Left ventricle myocardium inferior (tissue), 1 donor: ENCODE measurements around the gene SLC44A2. TPM values are rescaled to one million over a fixed set of nuclear protein-coding genes. Genes with fewer than 3 reads are reported as not detected.

ENCODE experiments used
- DNase-seq: peaks from one replicate; pipeline ENCODE4 v3.0.0-alpha.2; 2020
- H3K27ac ChIP-seq: fragments of 200-600 bp; replicated peaks from 2 replicates; pipeline ENCODE4 v1.8.0; 2021
- H3K27me3 ChIP-seq: fragments of 200-600 bp; 2 replicates; pipeline ENCODE4 v1.8.0; 2021; ENCODE audit warnings: low read depth
- H3K36me3 ChIP-seq: fragments of 200-600 bp; 2 replicates; pipeline ENCODE4 v1.8.0; 2021
- H3K4me1 ChIP-seq: fragments of 200-600 bp; 2 replicates; pipeline ENCODE4 v1.8.0; 2021
- H3K4me3 ChIP-seq: fragments of 200-600 bp; 2 replicates; pipeline ENCODE4 v1.8.0; 2021; ENCODE audit warnings: mild to moderate bottlenecking, moderate library complexity
- H3K9me3 ChIP-seq: fragments of 200-600 bp; replicated peaks from 2 replicates; pipeline ENCODE4 v1.8.0; 2021
- intact Hi-C: fragments of 100-400 bp; cut with micrococcal nuclease; formaldehyde crosslinking; loops from one replicate; pipeline ENCODE4 v1.11.0; 2022
- total RNA-seq: library from RNA; stranded (reverse); fragmentation: NEBNext Ultra II Directional; extraction: Animal tissue kit (Norgen Biotek cat#: 25700); gene quantifications from one replicate; pipeline ENCODE4 v1.2.1, GENCODE V29; 2021
- TF ChIP-seq, protein P1 (sequence below): fragments of 200-600 bp; IDR thresholded peaks from 2 replicates; pipeline ENCODE4 v1.8.0; 2021; ENCODE audit warnings: antibody characterized with exemption, mild to moderate bottlenecking, borderline replicate concordance
- donor health status: DM: no; HTN: yes; CAD: no; lungs with severe emphysema.

SLC44A2 gene
- total RNA-seq, 1 donor from 2014 or later, result 74.2 TPM

DNA sequence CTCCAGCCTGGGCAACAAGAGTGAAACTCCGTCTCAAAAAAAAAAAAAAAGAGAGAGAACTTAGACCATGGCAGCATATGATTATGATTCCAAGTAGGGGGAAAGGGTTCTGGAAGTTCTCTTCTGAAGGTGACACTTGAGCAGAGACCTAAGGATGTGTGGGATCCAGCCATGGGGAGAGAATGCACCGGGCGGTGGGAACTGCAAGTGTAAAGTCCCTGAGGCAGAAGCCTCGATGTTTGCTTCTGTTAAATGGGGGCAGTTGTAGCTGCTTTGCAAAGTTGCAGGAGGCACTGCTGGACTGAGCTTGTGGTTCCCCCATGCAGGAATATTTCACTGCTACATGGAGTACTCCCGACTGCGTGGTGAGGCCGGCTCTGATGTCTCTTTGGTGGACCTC, 9.1 kb downstream of the SLC44A2 start:
- DNase-seq, result no peak
- H3K27ac ChIP-seq, result no peak overlapping the region
- H3K27me3 ChIP-seq, result no peaks in the 10 kb centered on the region
- TF ChIP-seq, protein P1, sequence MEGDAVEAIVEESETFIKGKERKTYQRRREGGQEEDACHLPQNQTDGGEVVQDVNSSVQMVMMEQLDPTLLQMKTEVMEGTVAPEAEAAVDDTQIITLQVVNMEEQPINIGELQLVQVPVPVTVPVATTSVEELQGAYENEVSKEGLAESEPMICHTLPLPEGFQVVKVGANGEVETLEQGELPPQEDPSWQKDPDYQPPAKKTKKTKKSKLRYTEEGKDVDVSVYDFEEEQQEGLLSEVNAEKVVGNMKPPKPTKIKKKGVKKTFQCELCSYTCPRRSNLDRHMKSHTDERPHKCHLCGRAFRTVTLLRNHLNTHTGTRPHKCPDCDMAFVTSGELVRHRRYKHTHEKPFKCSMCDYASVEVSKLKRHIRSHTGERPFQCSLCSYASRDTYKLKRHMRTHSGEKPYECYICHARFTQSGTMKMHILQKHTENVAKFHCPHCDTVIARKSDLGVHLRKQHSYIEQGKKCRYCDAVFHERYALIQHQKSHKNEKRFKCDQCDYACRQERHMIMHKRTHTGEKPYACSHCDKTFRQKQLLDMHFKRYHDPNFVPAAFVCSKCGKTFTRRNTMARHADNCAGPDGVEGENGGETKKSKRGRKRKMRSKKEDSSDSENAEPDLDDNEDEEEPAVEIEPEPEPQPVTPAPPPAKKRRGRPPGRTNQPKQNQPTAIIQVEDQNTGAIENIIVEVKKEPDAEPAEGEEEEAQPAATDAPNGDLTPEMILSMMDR, result no peak
- intact Hi-C loops, result no loop called here
- peaks cover 92% of the 10 kb centered on the region for H3K36me3 ChIP-seq
- H3K4me3 ChIP-seq, result no peak overlapping the region
- no peaks in the 10 kb centered on the region for H3K9me3 ChIP-seq
- H3K4me1 ChIP-seq, result peaks cover 7% of the 10 kb centered on the region

DNA sequence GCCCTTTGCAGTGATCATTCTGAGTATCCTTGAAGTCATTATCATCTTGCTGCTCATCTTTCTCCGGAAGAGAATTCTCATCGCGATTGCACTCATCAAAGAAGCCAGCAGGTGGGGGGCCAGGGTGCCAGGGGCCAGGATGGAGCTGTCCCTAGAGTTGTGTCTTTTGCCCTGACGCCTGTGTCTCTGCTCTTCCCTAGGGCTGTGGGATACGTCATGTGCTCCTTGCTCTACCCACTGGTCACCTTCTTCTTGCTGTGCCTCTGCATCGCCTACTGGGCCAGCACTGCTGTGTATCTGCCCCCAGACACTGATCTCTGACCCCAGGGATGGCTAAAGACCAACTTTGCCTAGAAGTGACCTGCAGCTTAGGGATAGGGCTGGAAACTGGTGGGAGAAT, 9.6 kb downstream of the SLC44A2 start:
- DNase-seq, result no peak
- H3K27me3 ChIP-seq, result no peaks in the 10 kb centered on the region
- TF ChIP-seq, protein P1, result no peak
- no peak overlapping the region for H3K4me3 ChIP-seq
- H3K4me1 ChIP-seq, result peaks cover 7% of the 10 kb centered on the region
- H3K36me3 ChIP-seq, result peaks cover 90% of the 10 kb centered on the region
- H3K9me3 ChIP-seq, result no peaks in the 10 kb centered on the region
- intact Hi-C loops, result no loop called here
- no peak overlapping the region for H3K27ac ChIP-seq

DNA sequence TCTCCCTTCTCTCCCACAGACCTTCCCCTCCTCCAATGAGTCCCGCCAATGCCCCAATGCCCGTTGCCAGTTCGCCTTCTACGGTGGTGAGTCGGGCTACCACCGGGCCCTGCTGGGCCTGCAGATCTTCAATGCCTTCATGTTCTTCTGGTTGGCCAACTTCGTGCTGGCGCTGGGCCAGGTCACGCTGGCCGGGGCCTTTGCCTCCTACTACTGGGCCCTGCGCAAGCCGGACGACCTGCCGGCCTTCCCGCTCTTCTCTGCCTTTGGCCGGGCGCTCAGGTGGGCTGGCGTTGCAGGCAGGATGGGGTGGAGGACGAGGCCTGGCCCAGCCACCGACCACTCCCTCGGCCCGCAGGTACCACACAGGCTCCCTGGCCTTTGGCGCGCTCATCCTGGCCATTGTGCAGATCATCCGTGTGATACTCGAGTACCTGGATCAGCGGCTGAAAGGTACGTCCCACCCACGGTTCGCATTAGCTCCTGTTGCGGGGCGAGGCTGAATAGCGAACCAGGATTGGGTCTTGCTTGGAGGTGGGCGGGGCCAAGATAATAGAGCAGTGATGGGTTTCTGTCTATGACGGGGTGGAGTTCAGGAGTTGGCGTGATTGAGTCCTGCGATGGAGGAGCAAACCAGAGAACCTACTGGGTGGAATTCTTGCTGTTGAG, 11.1 kb downstream of the SLC44A2 start:
- H3K4me1 ChIP-seq, result peaks cover 7% of the 10 kb centered on the region
- H3K9me3 ChIP-seq, result no peaks in the 10 kb centered on the region
- no peak overlapping the region for H3K4me3 ChIP-seq
- H3K27me3 ChIP-seq, result no peaks in the 10 kb centered on the region
- no peak for DNase-seq
- TF ChIP-seq, protein P1, result no peak
- no peak overlapping the region for H3K27ac ChIP-seq
- intact Hi-C loops, result no loop called here
- H3K36me3 ChIP-seq, result peaks cover 92% of the 10 kb centered on the region

DNA sequence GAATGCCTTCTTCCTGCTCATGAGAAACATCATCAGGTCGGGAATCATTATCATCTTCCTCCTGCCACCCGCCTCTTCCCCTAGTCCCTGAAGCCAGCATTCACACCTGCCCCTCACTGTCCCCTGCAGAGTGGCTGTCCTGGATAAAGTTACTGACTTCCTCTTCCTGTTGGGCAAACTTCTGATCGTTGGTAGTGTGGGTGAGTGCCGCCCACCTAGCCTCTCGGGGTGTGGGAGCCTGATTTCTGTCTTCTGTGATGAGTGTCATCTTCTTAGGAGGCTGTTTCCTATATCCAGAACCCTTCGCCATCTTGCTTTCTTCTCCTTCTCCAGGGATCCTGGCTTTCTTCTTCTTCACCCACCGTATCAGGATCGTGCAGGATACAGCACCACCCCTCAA, 12.5 kb downstream of the SLC44A2 start:
- DNase-seq, result no peak
- no peaks in the 10 kb centered on the region for H3K27me3 ChIP-seq
- H3K4me1 ChIP-seq, result peaks cover 7% of the 10 kb centered on the region
- no peaks in the 10 kb centered on the region for H3K9me3 ChIP-seq
- H3K4me3 ChIP-seq, result no peak overlapping the region
- intact Hi-C loops, result no loop called here
- peaks cover 93% of the 10 kb centered on the region for H3K36me3 ChIP-seq
- TF ChIP-seq, protein P1, result no peak
- H3K27ac ChIP-seq, result no peak overlapping the region

DNA sequence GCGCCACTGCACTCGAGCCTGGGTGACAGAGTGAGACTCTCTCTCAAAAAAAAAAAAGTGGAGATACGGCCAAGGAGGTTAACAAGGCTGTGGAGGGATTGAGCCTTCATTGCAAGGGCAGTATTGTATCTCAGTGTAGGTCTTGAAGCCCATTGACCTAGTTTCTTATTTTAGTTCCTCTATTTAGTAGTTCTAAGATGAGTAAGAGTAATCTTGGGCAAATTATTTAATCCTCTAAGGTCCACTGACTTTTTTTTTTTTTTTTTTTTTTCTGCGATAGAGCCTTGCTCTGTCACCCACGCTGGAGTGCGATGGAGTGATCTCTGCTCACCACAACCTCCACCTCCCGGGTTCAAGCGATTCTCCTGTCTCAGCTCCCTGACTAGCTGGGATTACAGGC, 14.5 kb downstream of the SLC44A2 start:
- Histone ChIP-seq H3K27me3 (no peaks in the 10 kb centered on the region), H3K4me1 (peaks cover 26% of the 10 kb centered on the region), H3K27ac (no peak overlapping the region), H3K4me3 (no peak overlapping the region), H3K36me3 (peaks cover 83% of the 10 kb centered on the region), H3K9me3 (no peaks in the 10 kb centered on the region)
- DNase-seq, result no peak
- intact Hi-C loops, result loop anchor here (5.0 kb wide), 1 partner anchor 58 kb away; no protein-coding TSS in a partner anchor
- TF ChIP-seq, protein P1, result no peak
